NCI-H2029 treated with DMSO at 0.1 percent for 48 hours (cell line): ENCODE results near the gene MRPS26.
"Not testable (repeated sequence)": the region's sequence is repeated elsewhere in the genome, so short reads cannot be mapped to it uniquely, and the experiment has no call there.

ENCODE experiments used
- DNase-seq: peaks from one replicate; lab custom pipeline; 2025; lab: John Stamatoyannopoulos, UW

Gene MRPS26

GRCh38 chr20:3074812-3075211 is 29.0 kb downstream of the MRPS26 start:
- DNase-seq, result no peak

- not testable (repeated sequence) for DNase-seq
Measured at GRCh38 chr20:3075315-3075714, 29.5 kb downstream of the MRPS26 start.

DNA sequence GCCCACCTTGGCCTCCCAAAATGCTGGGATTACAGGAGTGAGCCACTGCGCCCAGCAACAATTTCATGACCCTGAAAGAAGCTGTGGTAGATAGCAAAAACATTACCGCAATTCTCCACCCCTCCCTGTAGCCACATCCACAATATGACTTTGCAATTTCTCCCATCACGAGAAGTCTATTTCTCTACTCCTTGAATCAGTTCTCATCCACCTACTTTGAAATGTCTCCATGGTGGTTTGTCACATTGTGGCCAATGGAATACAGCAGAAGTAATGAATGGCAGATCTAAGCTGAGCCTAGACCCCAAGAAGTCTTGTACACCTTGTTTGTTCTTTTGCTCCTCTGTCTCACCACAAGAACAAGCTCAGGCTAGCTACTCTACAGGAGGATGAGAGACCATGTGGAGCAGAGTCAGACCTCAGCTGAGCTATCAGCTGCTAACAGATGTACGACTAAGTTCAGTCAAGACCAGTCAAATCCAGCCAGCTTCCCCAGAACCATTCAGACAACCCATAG is 31.8 kb downstream of the MRPS26 start:
- no peak for DNase-seq

DNA sequence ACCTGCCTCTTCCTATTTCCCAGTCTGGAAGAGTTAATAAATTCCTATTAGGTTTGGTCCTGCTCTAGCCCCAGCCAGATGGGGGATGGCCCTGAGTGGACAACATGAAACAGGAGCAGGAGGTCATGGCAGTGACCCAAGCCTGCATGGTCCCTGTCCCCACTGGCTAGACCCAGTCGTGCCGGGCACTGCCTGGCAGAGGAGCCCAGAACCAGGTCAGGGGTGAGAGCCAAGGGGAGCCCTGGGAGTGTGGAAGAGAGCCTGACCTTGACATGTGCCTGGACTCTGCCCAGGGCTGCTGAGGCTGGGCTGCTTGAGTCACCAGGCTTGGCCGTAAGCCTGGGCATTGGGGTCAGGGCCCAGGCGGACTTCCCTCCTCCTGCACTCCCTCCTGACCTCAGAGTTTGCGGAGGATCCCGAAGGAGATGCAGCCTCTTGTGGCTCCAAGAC is 35.1 kb downstream of the MRPS26 start:
- no peak for DNase-seq

GRCh38 chr20:3081641-3082040 is 35.8 kb downstream of the MRPS26 start:
- DNase-seq, result no peak

DNA sequence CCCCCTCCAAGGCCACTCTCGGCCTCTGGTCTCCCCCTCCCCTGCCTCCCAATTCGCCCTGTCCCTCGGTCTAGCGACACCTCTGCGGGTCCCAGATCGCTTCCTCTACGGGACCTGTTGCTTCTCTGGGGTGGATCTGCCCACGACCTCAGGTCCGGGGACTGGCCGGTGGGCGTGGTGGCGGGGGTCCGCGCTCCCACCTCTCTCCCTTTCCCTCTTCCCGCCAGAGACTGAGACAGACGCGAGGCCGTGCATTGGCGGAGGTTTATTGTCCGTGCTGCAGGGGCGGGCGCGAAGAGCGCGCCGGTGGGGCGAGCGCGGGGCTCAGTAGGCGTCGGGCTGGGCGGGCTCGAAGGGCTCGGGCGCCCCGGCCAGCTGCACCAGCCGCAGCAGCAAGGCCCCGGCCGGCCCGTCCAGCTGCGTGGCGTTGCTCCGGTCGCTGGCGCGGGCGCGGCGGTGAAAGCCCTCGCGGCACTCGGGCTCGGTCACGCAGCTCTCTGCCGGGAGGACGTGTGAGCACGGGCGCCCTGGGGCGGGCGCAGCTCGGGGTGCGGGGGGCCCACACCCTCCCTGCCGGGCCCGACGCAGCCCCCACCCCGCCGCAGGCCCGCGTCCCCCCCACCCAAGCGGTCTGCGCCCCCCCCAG is 36.6 kb downstream of the MRPS26 start:
- DNase-seq, result no peak

DNA sequence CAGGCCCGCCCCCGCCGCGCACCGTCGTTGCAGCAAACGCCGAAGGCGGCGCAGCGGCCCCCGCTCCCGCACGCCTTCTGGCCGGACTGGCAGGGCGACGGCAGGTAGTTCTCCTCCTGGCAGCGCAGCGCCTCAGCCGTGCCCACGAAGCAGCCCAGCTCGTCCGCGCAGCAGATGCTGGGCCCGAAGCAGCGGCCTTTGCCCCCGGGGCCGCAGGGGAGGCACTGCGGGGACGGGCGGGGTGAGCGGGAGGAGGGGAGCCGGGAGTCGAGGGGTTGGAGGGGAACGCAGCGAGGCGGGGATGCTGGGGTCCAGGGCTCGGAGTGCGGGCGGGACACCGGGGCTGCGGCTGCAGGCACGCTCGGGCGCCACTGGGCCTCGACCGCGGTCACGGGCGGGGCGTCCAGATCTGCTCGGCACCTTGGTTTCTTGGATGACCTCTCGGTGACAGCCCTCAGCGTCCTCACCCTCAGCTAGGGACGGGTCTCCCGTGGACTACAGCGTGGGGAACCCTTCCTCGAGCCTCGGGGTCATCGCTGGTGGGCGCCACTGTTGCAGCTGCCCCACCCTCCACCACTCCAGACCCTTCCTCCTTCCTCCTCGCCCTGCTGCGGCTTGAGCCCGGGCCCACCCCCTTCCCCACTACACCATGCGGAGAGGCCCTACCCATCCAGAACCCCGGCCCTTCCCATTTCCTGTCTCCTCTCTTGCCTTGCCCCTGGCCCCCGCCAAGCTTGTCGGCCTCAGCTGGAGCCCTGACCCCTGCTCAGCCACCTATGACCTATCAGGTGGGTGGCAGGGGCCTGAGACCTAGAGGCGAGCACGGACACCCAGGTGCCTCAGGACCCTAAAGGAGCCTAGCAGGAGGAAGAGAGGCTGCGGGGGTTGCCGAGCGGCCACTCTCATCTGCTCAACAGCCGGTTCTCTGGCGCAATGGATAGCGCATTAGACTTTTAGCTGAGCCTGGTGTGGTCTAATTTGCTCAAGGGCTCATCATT is 37.4 kb downstream of the MRPS26 start:
- no peak for DNase-seq

- DNase-seq, result no peak
Measured at GRCh38 chr20:3084283-3084985, 38.6 kb downstream of the MRPS26 start, which contains the start of gene AVP. TSS of gene AVP (minus strand) at chr20:3084724. CDS start at chr20:3084674, 50 bp downstream.

DNA sequence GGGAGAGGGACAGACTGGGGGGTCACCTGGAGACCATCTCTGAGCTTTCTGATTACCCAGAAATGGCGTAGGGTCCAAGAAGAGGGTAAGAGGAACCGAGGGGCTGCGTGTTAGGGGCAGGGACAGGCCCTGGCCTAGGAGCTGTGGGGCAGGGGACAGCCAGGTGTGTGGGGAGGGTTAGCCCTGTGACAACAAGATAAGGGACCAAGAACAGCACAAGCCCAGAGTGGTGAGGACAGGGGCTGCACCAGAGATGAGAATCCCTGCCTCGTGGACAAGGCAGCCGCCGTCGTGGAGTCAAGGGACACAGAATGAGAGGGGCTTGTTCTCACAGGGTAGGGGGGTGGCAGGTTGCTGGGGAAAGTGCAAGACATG is 39.1 kb downstream of the MRPS26 start:
- DNase-seq, result no peak

GRCh38 chr20:3085571-3086072 is 39.8 kb downstream of the MRPS26 start:
- DNase-seq, result no peak

DNA sequence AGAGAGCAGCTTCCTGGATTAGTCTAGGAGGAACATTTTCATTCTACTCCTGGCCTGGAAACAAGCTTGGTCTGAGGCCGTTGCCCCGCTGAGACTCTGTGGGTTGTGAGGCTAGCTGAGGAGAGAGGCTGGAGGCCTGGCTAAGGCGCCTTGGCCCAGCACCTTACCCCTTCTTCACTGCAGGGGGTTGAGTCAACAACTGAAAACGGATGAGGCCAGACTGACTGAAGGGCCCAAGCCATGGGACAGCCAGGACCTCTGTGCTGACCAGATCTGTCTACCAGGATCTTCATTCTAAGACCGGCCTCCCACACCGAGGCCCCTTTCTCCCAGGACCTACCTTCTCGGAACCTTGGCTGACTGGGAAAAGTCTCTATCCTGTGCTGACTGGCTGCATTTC is 42.2 kb downstream of the MRPS26 start:
- no peak for DNase-seq

DNA sequence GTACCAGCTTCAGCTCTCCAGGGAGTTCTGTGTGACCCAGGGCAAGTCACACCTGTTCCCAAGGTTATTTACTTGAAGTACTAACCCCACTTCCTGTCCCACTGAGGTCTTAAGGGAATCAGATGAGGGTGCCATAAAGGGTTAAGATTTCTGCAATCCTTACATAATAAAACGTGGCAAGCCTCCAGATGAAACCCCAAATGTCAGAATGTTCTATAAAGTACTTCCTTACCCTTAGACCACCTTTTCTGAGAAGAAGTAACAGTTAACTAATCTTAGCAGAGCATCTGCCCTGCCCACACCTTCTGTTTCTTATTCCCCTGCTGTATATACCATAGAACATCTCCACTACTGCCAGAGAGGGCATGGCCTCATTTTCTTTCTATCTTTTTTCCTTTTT is 44.7 kb downstream of the MRPS26 start:
- no peak for DNase-seq

- DNase-seq, result no peak
Measured at GRCh38 chr20:3092611-3093379, 46.9 kb downstream of the MRPS26 start.

- no peak for DNase-seq
Measured at GRCh38 chr20:3093861-3094361, 48.1 kb downstream of the MRPS26 start.

GRCh38 chr20:3094848-3095629 is 49.2 kb downstream of the MRPS26 start:
- DNase-seq, result no peak
